Measurements from ENCODE around the gene TLN1.

Gene TLN1

DNA sequence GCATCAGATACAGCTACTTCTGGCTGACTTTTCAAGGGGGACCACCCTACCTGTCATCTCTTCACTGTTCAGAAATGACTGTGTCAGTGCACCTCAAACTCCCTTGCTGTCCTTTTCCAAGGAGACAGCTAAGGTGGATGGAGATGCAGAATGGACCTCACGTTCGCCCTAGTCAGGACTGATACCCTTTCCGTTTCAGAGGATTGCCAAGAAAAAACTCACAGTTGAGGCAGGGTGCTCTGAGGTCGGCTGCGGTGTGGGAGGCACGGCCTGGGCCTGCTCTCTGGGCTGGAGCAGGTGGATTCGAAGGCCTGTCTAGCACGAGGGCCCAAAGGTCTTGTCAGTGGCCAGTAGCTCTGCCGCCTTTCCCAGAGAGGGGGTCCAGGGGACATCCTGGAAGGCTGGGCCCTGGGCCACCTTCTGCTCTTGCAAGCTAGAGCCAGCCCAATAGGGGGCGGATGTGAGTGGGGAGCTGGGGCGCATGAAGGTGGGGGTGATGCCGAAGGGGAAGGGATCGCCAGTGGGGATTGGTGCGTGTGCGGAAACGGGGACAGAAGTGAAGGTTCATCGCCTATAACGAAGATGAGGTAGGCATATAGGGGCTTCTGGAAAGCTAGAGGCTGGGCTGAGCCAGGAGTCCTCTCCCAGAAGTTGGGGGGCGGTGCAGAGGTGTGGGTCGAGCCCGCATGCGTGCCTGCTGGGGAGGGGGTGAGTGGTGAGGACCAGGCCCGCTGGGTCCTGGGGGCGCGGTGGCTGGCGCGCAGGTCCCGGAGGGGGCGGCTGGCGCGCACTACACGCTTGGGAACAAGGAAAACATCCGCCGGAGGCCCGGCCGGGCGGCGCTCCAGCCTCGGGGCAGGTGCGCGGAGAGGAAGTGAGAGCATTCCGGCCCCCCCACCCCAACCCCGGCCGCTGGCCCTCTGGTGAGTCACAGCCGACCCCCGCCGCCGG lies 24.6 kb upstream of the TLN1 start (continued):
- TF ChIP-seq SP2 (tag by site-specific recombination; IDR thresholded peaks at IDR 0.05) (peak; percentile 58), ZNF132 (tag by site-specific recombination; IDR thresholded peaks at IDR 0.05; ENCODE audit: borderline replicate concordance) (no peak), PRDM4 (tag by site-specific recombination; IDR thresholded peaks at IDR 0.05) (no peak), KLF1 (tag by site-specific recombination; IDR thresholded peaks at IDR 0.05) (peak; percentile 12; the same call in 1 of the 2 replicates), ZNF280C (tag by site-specific recombination; IDR thresholded peaks at IDR 0.05) (no peak), ZNF514 (tag by site-specific recombination; IDR thresholded peaks at IDR 0.05) (no peak), ZNF473 (tag by site-specific recombination; IDR thresholded peaks at IDR 0.05) (no peak), ELK4 (IDR thresholded peaks at IDR 0.05; ENCODE audit: borderline replicate concordance, low read depth, low read length) (no peak), ZNF138 (tag by site-specific recombination; IDR thresholded peaks at IDR 0.05; ENCODE audit: borderline replicate concordance) (no peak), ZNF580 (tag by site-specific recombination; IDR thresholded peaks at IDR 0.05) (peak; percentile 38; the same call in 1 of the 2 replicates), ZNF624 (tag by site-specific recombination; IDR thresholded peaks at IDR 0.05) (no peak), ZBTB1 (tag by site-specific recombination; IDR thresholded peaks at IDR 0.05) (no peak), ZNF596 (tag by site-specific recombination; IDR thresholded peaks at IDR 0.05) (no peak), ZNF114 (tag by site-specific recombination; IDR thresholded peaks at IDR 0.05) (no peak), ZNF558 (tag by site-specific recombination; IDR thresholded peaks at IDR 0.05) (no peak), ZNF837 (tag by site-specific recombination; IDR thresholded peaks at IDR 0.05) (no peak), ZBTB49 (tag by site-specific recombination; IDR thresholded peaks at IDR 0.05; ENCODE audit: low read depth) (no peak), ZBTB8A (tag by site-specific recombination; IDR thresholded peaks at IDR 0.05) (peak; percentile 84), ZNF544 (tag by site-specific recombination; IDR thresholded peaks at IDR 0.05) (no peak), ZNF341 (tag by site-specific recombination; IDR thresholded peaks at IDR 0.05; ENCODE audit: low read depth) (peak; percentile 19; the same call in 1 of the 2 replicates)
- TF ChIP-seq, protein P1, sequence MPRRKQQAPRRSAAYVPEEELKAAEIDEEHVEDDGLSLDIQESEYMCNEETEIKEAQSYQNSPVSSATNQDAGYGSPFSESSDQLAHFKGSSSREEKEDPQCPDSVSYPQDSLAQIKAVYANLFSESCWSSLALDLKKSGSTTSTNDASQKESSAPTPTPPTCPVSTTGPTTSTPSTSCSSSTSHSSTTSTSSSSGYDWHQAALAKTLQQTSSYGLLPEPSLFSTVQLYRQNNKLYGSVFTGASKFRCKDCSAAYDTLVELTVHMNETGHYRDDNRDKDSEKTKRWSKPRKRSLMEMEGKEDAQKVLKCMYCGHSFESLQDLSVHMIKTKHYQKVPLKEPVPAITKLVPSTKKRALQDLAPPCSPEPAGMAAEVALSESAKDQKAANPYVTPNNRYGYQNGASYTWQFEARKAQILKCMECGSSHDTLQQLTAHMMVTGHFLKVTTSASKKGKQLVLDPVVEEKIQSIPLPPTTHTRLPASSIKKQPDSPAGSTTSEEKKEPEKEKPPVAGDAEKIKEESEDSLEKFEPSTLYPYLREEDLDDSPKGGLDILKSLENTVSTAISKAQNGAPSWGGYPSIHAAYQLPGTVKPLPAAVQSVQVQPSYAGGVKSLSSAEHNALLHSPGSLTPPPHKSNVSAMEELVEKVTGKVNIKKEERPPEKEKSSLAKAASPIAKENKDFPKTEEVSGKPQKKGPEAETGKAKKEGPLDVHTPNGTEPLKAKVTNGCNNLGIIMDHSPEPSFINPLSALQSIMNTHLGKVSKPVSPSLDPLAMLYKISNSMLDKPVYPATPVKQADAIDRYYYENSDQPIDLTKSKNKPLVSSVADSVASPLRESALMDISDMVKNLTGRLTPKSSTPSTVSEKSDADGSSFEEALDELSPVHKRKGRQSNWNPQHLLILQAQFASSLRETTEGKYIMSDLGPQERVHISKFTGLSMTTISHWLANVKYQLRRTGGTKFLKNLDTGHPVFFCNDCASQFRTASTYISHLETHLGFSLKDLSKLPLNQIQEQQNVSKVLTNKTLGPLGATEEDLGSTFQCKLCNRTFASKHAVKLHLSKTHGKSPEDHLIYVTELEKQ (tag by site-specific recombination; IDR thresholded peaks at IDR 0.05; ENCODE audit: borderline replicate concordance), result no peak
- TF ChIP-seq, protein P2, sequence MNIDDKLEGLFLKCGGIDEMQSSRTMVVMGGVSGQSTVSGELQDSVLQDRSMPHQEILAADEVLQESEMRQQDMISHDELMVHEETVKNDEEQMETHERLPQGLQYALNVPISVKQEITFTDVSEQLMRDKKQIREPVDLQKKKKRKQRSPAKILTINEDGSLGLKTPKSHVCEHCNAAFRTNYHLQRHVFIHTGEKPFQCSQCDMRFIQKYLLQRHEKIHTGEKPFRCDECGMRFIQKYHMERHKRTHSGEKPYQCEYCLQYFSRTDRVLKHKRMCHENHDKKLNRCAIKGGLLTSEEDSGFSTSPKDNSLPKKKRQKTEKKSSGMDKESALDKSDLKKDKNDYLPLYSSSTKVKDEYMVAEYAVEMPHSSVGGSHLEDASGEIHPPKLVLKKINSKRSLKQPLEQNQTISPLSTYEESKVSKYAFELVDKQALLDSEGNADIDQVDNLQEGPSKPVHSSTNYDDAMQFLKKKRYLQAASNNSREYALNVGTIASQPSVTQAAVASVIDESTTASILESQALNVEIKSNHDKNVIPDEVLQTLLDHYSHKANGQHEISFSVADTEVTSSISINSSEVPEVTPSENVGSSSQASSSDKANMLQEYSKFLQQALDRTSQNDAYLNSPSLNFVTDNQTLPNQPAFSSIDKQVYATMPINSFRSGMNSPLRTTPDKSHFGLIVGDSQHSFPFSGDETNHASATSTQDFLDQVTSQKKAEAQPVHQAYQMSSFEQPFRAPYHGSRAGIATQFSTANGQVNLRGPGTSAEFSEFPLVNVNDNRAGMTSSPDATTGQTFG (tag by site-specific recombination; IDR thresholded peaks at IDR 0.05; ENCODE audit: borderline replicate concordance), result no peak
